ENCODE measurements around the gene UHMK1.

UHMK1 gene

DNA sequence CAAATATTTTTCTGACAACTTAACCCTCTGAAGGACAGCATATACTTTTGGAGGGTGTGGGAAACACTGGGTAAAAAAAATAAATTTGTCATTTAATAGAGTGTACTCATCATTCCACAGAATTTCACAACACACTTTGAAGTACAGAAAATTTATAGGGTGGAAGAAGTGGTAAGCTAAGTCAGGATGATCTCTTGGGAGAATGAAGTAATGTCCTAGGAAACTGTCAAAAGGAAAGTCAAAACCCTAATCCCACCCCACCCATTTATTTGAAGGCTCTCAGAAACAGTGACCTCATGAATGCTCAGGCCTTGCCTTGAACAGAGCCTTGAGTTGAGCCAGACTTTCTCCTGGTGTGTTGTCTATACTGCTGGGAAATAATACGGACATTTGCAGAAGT, 56.6 kb downstream of the UHMK1 start:
- Histone ChIP-seq H3F3A (ENCODE audit: insufficient read depth) (no peaks in the 10 kb centered on the region), H3K36me3 (ENCODE audit: low read length) (no peaks in the 10 kb centered on the region), H3K4me2 (ENCODE audit: low read depth, low read length, poor library complexity, severe bottlenecking) (no peak overlapping the region), H4K20me1 (ENCODE audit: low read depth, low read length) (no peaks in the 10 kb centered on the region), H3K27ac (ENCODE audit: low read depth, low read length) (no peak overlapping the region), H3K79me2 (ENCODE audit: insufficient read depth, low read length) (no peaks in the 10 kb centered on the region), H3K27me3 (ENCODE audit: low read length) (no peaks in the 10 kb centered on the region), H2AFZ (ENCODE audit: low read depth, low read length, severe bottlenecking) (no peak overlapping the region), H3K9me2 (replicated peaks; ENCODE audit: insufficient read depth, low read length) (no peaks in the 10 kb centered on the region), H3K9me3 (ENCODE audit: insufficient read depth, low read length) (no peaks in the 10 kb centered on the region), H3K9ac (ENCODE audit: low read length) (no peak overlapping the region), H3K4me3 (ENCODE audit: insufficient read depth, low read length, poor library complexity, severe bottlenecking) (no peak overlapping the region)
- TF ChIP-seq CTCF (IDR thresholded peaks at IDR 0.05; ENCODE audit: insufficient read depth, low read length, poor library complexity, severe bottlenecking) (no peak), EZH2phosphoT487 (conservative IDR thresholded peaks at IDR 0.05; ENCODE audit: low read length) (no peak)

DNA sequence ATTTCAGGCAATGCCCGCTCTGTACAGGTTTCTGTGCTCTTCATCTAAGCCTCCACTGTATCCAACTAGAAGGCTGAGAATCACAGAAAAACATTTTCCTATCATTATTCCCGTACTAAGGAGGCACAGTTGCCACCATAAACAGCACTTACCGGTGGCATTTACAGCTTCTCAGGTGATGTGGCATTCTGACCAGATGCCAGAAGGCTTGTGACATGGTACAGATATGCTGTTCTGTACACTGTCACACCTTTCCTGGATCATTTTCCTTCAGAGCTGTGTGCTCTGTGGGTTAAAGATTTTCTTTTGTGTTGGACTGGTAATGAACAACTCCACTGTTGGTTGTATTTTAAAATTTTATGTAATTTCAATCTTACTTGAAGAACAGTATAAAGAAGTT, 59.9 kb downstream of the UHMK1 start:
- no peak for TF ChIP-seq CTCF (IDR thresholded peaks at IDR 0.05; ENCODE audit: insufficient read depth, low read length, poor library complexity, severe bottlenecking)
- TF ChIP-seq EZH2phosphoT487 (conservative IDR thresholded peaks at IDR 0.05; ENCODE audit: low read length) = no peak
- no peak overlapping the region for H2AFZ ChIP-seq (ENCODE audit: low read depth, low read length, severe bottlenecking)
- no peak overlapping the region for H3K27ac ChIP-seq (ENCODE audit: low read depth, low read length)
- H3K79me2 ChIP-seq (ENCODE audit: insufficient read depth, low read length) = peaks cover 2% of the 10 kb centered on the region; the same call in 1 of the 2 replicates
- H3K4me2 ChIP-seq (ENCODE audit: low read depth, low read length, poor library complexity, severe bottlenecking) = no peak overlapping the region
- no peaks in the 10 kb centered on the region for H3F3A ChIP-seq (ENCODE audit: insufficient read depth)
- H3K9ac ChIP-seq (ENCODE audit: low read length) = no peak overlapping the region
- no peaks in the 10 kb centered on the region for H3K9me3 ChIP-seq (ENCODE audit: insufficient read depth, low read length)
- H3K4me3 ChIP-seq (ENCODE audit: insufficient read depth, low read length, poor library complexity, severe bottlenecking) = no peak overlapping the region
- H4K20me1 ChIP-seq (ENCODE audit: low read depth, low read length) = no peaks in the 10 kb centered on the region
- H3K9me2 ChIP-seq (replicated peaks; ENCODE audit: insufficient read depth, low read length) = no peaks in the 10 kb centered on the region
- H3K27me3 ChIP-seq (ENCODE audit: low read length) = no peaks in the 10 kb centered on the region
- H3K36me3 ChIP-seq (ENCODE audit: low read length) = no peaks in the 10 kb centered on the region

- Histone ChIP-seq H3K4me2 (ENCODE audit: low read depth, low read length, poor library complexity, severe bottlenecking) (peak overlapping the region; percentile 75), H3K27me3 (ENCODE audit: low read length) (no peaks in the 10 kb centered on the region), H3K9me2 (replicated peaks; ENCODE audit: insufficient read depth, low read length) (no peaks in the 10 kb centered on the region), H3K4me3 (ENCODE audit: insufficient read depth, low read length, poor library complexity, severe bottlenecking) (peak overlapping the region; percentile 92), H3K9me3 (ENCODE audit: insufficient read depth, low read length) (no peaks in the 10 kb centered on the region), H3K9ac (ENCODE audit: low read length) (peak overlapping the region; percentile 84), H4K20me1 (ENCODE audit: low read depth, low read length) (no peaks in the 10 kb centered on the region), H3F3A (ENCODE audit: insufficient read depth) (no peaks in the 10 kb centered on the region), H3K27ac (ENCODE audit: low read depth, low read length) (no peak overlapping the region), H3K79me2 (ENCODE audit: insufficient read depth, low read length) (peaks cover 19% of the 10 kb centered on the region), H3K36me3 (ENCODE audit: low read length) (no peaks in the 10 kb centered on the region), H2AFZ (ENCODE audit: low read depth, low read length, severe bottlenecking) (peak overlapping the region; percentile 99)
- no peak for TF ChIP-seq CTCF (IDR thresholded peaks at IDR 0.05; ENCODE audit: insufficient read depth, low read length, poor library complexity, severe bottlenecking)
- TF ChIP-seq EZH2phosphoT487 (conservative IDR thresholded peaks at IDR 0.05; ENCODE audit: low read length) = no peak
These were observed 62.9 kb downstream of the UHMK1 start for GRCh38 chr1:162560303-162561036.

Measured in SU-DHL-6 (cell line).